H1 (cell line): ENCODE measurements around the gene LRP5. TPM values are rescaled to one million over a fixed set of nuclear protein-coding genes. Genes with fewer than 3 reads are reported as not detected.

Experiments used
- BRCA1 ChIP-seq: IDR thresholded peaks from 2 replicates; pipeline ENCODE4 v1.6.1; 2012; ENCODE audit warnings: low read depth, low read length, improper control_type of control experiment
- HDAC2 ChIP-seq, 2 experiments: fragments of 300-600 bp in 1 of 2; sonication (generic) in 1 of 2; IDR thresholded peaks; 2 replicates each; pipeline ENCODE4 v1.6.1; 2011 to 2012; ENCODE audit warnings: low read depth in 2 of 2, low read length in 2 of 2, mild to moderate bottlenecking in 2 of 2, moderate library complexity in 2 of 2, borderline replicate concordance in 1 of 2, inconsistent platforms in 1 of 2
- SIRT6 ChIP-seq: IDR thresholded peaks from one replicate; pipeline ENCODE4 v1.7.1; 2012; ENCODE audit warnings: low read length, inconsistent platforms
- TAF7 ChIP-seq: optimal IDR thresholded peaks from 2 replicates; pipeline ENCODE3; 2011; ENCODE audit warnings: low read depth, mild to moderate bottlenecking, inconsistent platforms, low read length, moderate library complexity, borderline replicate concordance
- polyA plus RNA-seq, 7 experiments: library from polyadenylated mRNA; depleted of rRNA in 3 of 7; stranded (reverse) in 5 of 7; unstranded in 2 of 7; fragments of >200 nt in 5 of 7; fragments of 200-250 nt in 2 of 7; gene quantifications; 1 replicate in 5 of 7; 2 replicates in 1 of 7; 4 replicates in 1 of 7; pipeline versions ENCODE4 v1.2.1 to v1.2.3, GENCODE V29; 2011 to 2013; ENCODE audit warnings: missing spikeins in 2 of 7, mixed read lengths in 2 of 7
- total RNA-seq: library from RNA; stranded (reverse); fragmentation: NEBNext Ultra II Directional; extraction: Animal tissue kit (Norgen Biotek cat#: 25700); gene quantifications from 2 replicates; pipeline ENCODE4 v1.2.1, GENCODE V29; 2021
- TF ChIP-seq, protein P1 (sequence below): IDR thresholded peaks from 2 replicates; pipeline ENCODE4 v1.6.1; 2012; ENCODE audit warnings: inconsistent platforms

LRP5 gene
- total and polyA plus RNA-seq, 2 of the 8 experiments (the other 6 are each of a cell fraction or from before 2014, with no cell fraction given), result 19.0 to 38.9 TPM

DNA sequence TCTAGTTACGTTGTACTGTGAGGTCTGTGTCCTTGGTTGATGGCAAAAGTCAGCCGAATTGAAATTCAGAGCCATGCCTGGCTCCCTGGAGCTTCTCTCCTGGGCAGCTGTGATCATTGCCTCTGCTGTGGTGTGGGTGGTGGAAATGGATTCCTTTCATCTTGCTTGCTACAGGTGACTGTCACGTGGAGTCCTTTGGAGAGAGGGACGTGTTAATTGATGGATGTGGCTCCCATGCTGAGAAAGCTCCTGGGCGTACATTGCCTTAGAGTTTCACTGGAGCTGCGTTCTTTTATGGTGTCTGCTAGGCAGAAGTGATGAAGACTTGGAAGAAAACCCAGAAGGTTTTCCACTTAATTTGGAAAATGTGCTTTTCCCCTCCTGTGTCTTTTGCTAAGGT, 106.3 kb downstream of the LRP5 start (continued):
- TF ChIP-seq HDAC2 (IDR thresholded peaks at IDR 0.05; ENCODE audit: borderline replicate concordance in 1 of 2, low read depth in 2 of 2, low read length in 2 of 2), result no peak
- TF ChIP-seq, protein P1, sequence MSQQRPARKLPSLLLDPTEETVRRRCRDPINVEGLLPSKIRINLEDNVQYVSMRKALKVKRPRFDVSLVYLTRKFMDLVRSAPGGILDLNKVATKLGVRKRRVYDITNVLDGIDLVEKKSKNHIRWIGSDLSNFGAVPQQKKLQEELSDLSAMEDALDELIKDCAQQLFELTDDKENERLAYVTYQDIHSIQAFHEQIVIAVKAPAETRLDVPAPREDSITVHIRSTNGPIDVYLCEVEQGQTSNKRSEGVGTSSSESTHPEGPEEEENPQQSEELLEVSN, result no peak
- TF ChIP-seq TAF7, result no peak
- TF ChIP-seq SIRT6, result no peak
- TF ChIP-seq BRCA1, result no peak
